Thyroid gland (tissue), 4 donors: ENCODE measurements around the gene CRISPLD2. TPM values are rescaled to one million over a fixed set of nuclear protein-coding genes. Genes with fewer than 3 reads are reported as not detected.

Experiments used
- DNase-seq, 2 donors: peaks; one replicate each; pipeline ENCODE4 v3.0.0-alpha.2; 2019
- H3K27ac ChIP-seq, 3 donors: fragments of 200-600 bp; sonication (generic); 1 replicate in 2 of 3; 2 replicates in 1 of 3; pipeline ENCODE4 v1.5.1; 2016 to 2019; ENCODE audit warnings: mild to moderate bottlenecking in 1 of 3, moderate library complexity in 1 of 3
- H3K27me3 ChIP-seq: fragments of 200-600 bp; sonication (generic); one replicate; pipeline ENCODE4 v1.5.1; 2019
- H3K36me3 ChIP-seq, 2 donors: fragments of 200-600 bp; sonication (generic); one replicate each; pipeline ENCODE4 v1.5.1; 2016 to 2019
- H3K4me1 ChIP-seq, 2 donors: fragments of 200-600 bp; sonication (generic); one replicate each; pipeline ENCODE4 v1.5.1; 2017 to 2019
- H3K4me3 ChIP-seq, 3 donors: fragments of 200-600 bp; sonication (generic); replicated peaks in 1 of 3; 1 replicate in 2 of 3; 2 replicates in 1 of 3; pipeline ENCODE4 v1.5.1; 2016; ENCODE audit warnings: mild to moderate bottlenecking in 1 of 3
- H3K9me3 ChIP-seq: fragments of 200-600 bp; sonication (generic); one replicate; pipeline ENCODE4 v1.5.1; 2017
- POLR2A ChIP-seq, 2 donors: fragments of 450-650 bp; IDR thresholded peaks; one replicate each; pipeline ENCODE4 v1.6.1; 2017; ENCODE audit warnings: antibody characterized with exemption in 2 of 2, mild to moderate bottlenecking in 2 of 2, moderate library complexity in 1 of 2
- WGBS, 2 donors: methylation state at CpG; one replicate each; pipeline ENCODE4 v1.1.5; 2017; 5-methylcytosine and 5-hydroxymethylcytosine counted together
- intact Hi-C: fragments of 100-400 bp; cut with DNase I; formaldehyde crosslinking; loops from one replicate; pipeline ENCODE4 v1.15.1; 2023
- total RNA-seq, 4 donors: library from RNA; depleted of rRNA; stranded (reverse); fragments of >200 nt; gene quantifications; one replicate each; pipeline ENCODE4 v1.2.3, GENCODE V29; 2016
- TF ChIP-seq, protein P1 (sequence below), 6 experiments: fragments of 200-600 bp in 3 of 6; fragments of 450-650 bp in 3 of 6; sonication (generic) in 3 of 6; IDR thresholded peaks; one replicate each; pipeline ENCODE4 v1.5.1; 2016 to 2019; ENCODE audit warnings: antibody characterized with exemption in 6 of 6, mild to moderate bottlenecking in 2 of 6, inconsistent platforms in 1 of 6, moderate library complexity in 1 of 6

The CRISPLD2 gene
- total RNA-seq, 4 donors from 2014 or later = 48.0 to 261 (median 108) TPM

DNA sequence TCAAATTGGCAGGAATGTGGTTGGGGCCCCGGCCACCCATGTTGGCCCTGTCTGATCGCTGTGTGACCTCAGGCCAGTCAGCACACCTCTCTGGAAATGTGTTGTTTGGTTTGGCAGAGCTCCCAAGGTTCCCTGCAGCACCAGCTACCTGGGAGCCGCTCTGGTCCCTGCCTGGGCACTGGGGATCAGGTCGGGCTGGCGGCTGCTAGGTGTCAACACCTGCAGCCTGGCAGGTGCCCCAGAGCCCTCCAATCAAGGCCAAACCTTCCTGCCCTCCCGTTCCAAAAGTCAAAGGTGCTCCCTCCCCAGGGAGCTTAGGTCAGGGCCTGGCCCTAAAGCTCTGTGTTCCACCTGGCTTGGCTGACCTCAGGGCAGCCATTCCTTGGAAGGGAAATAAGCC is 135.6 kb downstream of the CRISPLD2 start:
- 40 to 85% methylated on average over 1 to 5 of the region's 6 CpGs for WGBS, 2 donors
- Histone ChIP-seq H3K27ac (no peak overlapping the region), H3K9me3 (no peaks in the 10 kb centered on the region), H3K4me3 (no peak overlapping the region), H3K27me3 (no peaks in the 10 kb centered on the region), H3K4me1 (peaks cover 0 to 7% of the 10 kb centered on the region in 2 donors), H3K36me3 (no peaks in the 10 kb centered on the region)
- no peak for DNase-seq
- TF ChIP-seq POLR2A (IDR thresholded peaks at IDR 0.05) = no peak
- TF ChIP-seq, protein P1, sequence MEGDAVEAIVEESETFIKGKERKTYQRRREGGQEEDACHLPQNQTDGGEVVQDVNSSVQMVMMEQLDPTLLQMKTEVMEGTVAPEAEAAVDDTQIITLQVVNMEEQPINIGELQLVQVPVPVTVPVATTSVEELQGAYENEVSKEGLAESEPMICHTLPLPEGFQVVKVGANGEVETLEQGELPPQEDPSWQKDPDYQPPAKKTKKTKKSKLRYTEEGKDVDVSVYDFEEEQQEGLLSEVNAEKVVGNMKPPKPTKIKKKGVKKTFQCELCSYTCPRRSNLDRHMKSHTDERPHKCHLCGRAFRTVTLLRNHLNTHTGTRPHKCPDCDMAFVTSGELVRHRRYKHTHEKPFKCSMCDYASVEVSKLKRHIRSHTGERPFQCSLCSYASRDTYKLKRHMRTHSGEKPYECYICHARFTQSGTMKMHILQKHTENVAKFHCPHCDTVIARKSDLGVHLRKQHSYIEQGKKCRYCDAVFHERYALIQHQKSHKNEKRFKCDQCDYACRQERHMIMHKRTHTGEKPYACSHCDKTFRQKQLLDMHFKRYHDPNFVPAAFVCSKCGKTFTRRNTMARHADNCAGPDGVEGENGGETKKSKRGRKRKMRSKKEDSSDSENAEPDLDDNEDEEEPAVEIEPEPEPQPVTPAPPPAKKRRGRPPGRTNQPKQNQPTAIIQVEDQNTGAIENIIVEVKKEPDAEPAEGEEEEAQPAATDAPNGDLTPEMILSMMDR (IDR thresholded peaks at IDR 0.05) = no peak
- intact Hi-C loops = no loop called here

- peaks cover 0 to 7% of the 10 kb centered on the region in 2 donors for H3K4me1 ChIP-seq
- H3K9me3 ChIP-seq = no peaks in the 10 kb centered on the region
- WGBS, 2 donors = 90 to 91% methylated on average over 5 of the region's 5 CpGs
- intact Hi-C loops = no loop called here
- H3K27ac ChIP-seq = no peak overlapping the region
- H3K27me3 ChIP-seq = no peaks in the 10 kb centered on the region
- DNase-seq = no peak
- no peak overlapping the region for H3K4me3 ChIP-seq
- no peaks in the 10 kb centered on the region for H3K36me3 ChIP-seq
- TF ChIP-seq, protein P1 (IDR thresholded peaks at IDR 0.05) = no peak
- no peak for TF ChIP-seq POLR2A (IDR thresholded peaks at IDR 0.05)
Measured at GRCh38 chr16:84957192-84957591, 137.4 kb downstream of the CRISPLD2 start.

GRCh38 chr16:84957792-84958191 is 138.0 kb downstream of the CRISPLD2 start:
- no peak for DNase-seq
- Histone ChIP-seq H3K9me3 (no peaks in the 10 kb centered on the region), H3K4me3 (no peak overlapping the region), H3K4me1 (peaks cover 0 to under 1% of the 10 kb centered on the region in 2 donors), H3K36me3 (no peaks in the 10 kb centered on the region), H3K27me3 (no peaks in the 10 kb centered on the region), H3K27ac (no peak overlapping the region)
- intact Hi-C loops = no loop called here
- TF ChIP-seq, protein P1 (IDR thresholded peaks at IDR 0.05) = no peak
- TF ChIP-seq POLR2A (IDR thresholded peaks at IDR 0.05) = no peak
- WGBS, 2 donors = 100% methylated on average over 1 of the region's 1 CpG

Other genes with a start within 250 kb of the CRISPLD2 start
- gene COTL1, start 201.9 kb upstream of the CRISPLD2 start, total RNA-seq = 10 to 100 TPM; 26.0 to 39.7 (median 31.4) TPM
- 100 to 1,000 TPM in 1 of 4 donors, 10 to 100 TPM in 3; 61.7 to 107 (median 78.0) TPM for gene KLHL36, start 171.5 kb upstream of the CRISPLD2 start, total RNA-seq
- gene USP10, start 120.0 kb upstream of the CRISPLD2 start, total RNA-seq = 10 to 100 TPM; 63.0 to 98.4 (median 70.9) TPM
- 10 to 100 TPM; 49.8 to 59.2 (median 54.3) TPM for gene ZDHHC7, start 191.6 kb downstream of the CRISPLD2 start, total RNA-seq
- gene KIAA0513, start 207.8 kb downstream of the CRISPLD2 start, total RNA-seq = 1 to 10 TPM; 6.2 to 8.4 (median 7.5) TPM